Upper lobe of left lung (tissue), 4 donors: ENCODE measurements around the gene PPP2R2C.

Experiments used
- EP300 ChIP-seq, 4 donors: sonication (generic); formaldehyde crosslinking; IDR thresholded peaks; one replicate each; pipeline ENCODE4 v1.5.1; 2017; ENCODE audit warnings: antibody characterized with exemption in 4 of 4, control low read depth in 2 of 4
- POLR2AphosphoS5 ChIP-seq, 2 donors: sonication (generic); formaldehyde crosslinking; IDR thresholded peaks; one replicate each; pipeline ENCODE4 v1.5.1; 2017; ENCODE audit warnings: antibody characterized with exemption in 2 of 2
- TF ChIP-seq, protein P1 (sequence below), 6 experiments: fragments of 450-650 bp in 4 of 6; fragments of 200-600 bp in 2 of 6; sonication (generic) in 2 of 6; IDR thresholded peaks; one replicate each; pipeline ENCODE4 v1.5.1; 2016 to 2019; ENCODE audit warnings: antibody characterized with exemption in 6 of 6

DNA sequence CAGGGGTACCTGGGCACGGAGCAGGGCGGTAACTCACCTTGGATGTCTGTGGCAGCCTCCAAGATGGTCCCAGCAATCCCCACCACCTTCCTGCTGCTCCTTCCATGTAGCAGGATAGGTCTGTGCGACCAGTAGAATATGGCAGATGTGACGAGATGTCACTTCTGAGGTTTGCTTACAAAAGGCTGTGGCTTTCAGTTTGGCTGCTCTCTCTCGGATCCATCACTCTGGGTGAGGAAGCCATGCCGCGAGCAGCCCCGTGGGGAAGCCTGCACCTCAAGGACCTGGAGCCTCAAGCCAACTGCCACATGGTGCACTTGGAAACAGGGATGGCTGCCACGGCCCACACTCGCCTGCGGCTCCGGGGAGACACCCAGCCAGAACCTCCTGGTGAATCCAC, 165.2 kb downstream of the PPP2R2C start:
- TF ChIP-seq, protein P1, sequence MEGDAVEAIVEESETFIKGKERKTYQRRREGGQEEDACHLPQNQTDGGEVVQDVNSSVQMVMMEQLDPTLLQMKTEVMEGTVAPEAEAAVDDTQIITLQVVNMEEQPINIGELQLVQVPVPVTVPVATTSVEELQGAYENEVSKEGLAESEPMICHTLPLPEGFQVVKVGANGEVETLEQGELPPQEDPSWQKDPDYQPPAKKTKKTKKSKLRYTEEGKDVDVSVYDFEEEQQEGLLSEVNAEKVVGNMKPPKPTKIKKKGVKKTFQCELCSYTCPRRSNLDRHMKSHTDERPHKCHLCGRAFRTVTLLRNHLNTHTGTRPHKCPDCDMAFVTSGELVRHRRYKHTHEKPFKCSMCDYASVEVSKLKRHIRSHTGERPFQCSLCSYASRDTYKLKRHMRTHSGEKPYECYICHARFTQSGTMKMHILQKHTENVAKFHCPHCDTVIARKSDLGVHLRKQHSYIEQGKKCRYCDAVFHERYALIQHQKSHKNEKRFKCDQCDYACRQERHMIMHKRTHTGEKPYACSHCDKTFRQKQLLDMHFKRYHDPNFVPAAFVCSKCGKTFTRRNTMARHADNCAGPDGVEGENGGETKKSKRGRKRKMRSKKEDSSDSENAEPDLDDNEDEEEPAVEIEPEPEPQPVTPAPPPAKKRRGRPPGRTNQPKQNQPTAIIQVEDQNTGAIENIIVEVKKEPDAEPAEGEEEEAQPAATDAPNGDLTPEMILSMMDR (IDR thresholded peaks at IDR 0.05), result no peak
- TF ChIP-seq POLR2AphosphoS5 (IDR thresholded peaks at IDR 0.05) (no peak), EP300 (IDR thresholded peaks at IDR 0.05) (no peak)
